Stimulated activated naive CD8-positive, alpha-beta T cell treated with anti-CD3 and anti-CD28 coated beads, Interleukin-15, amount 100 ng/mL, for 72 hours (primary cell): ENCODE results near the gene GJA3.
"Not testable (repeated sequence)": the region's sequence is repeated elsewhere in the genome, so short reads cannot be mapped to it uniquely, and the experiment has no call there.

ENCODE experiments used
- ATAC-seq: fragments of 150-1000 bp; cut with Tn5 transposase; 2 replicates; pipeline ENCODE4 v1.10.0; 2021; ENCODE audit warnings: mild to moderate bottlenecking, moderate library complexity
- DNase-seq, 2 donors: peaks; one replicate each; pipeline ENCODE4 v3.0.0; 2021 to 2022
- H3K27ac Mint-ChIP-seq, 2 donors: one replicate each; pipeline ENCODE4 v1.8.0; 2022; ENCODE audit warnings: mild to moderate bottlenecking in 2 of 2, mixed read lengths in 2 of 2, moderate library complexity in 2 of 2
- H3K27me3 Mint-ChIP-seq: one replicate; pipeline ENCODE4 v1.8.0; 2022; ENCODE audit warnings: mixed read lengths
- H3K4me1 Mint-ChIP-seq: one replicate; pipeline ENCODE4 v1.8.0; 2022; ENCODE audit warnings: mild to moderate bottlenecking, mixed read lengths
- H3K4me3 Mint-ChIP-seq, 2 donors: one replicate each; pipeline ENCODE4 v1.8.0; 2022; ENCODE audit warnings: mild to moderate bottlenecking in 2 of 2, mixed read lengths in 2 of 2, moderate library complexity in 1 of 2
- H3K9me3 Mint-ChIP-seq, 2 donors: one replicate each; pipeline ENCODE4 v1.8.0; 2022; ENCODE audit warnings: mixed read lengths in 2 of 2

GJA3 gene

DNA sequence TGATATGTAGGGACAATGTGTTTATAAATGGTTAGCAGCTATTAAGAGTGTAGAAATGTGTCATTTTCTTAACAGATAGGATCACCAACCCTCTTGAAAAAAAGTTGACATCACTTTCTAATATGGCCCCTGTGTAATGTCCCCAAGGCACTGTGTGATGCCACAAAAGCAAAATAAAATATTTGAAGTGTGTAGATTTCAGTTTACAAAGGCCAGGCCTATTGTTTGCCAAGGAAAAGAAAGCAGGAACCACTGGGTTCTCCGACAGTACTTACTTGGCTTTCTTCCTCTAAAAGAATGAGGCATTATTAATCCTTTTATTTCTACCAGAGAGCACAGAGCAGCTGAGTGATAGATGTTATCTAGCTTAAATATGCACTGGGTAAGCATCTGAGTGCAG, 10.5 kb upstream of the GJA3 start:
- DNase-seq (no peak), ATAC-seq (no peak)
- Mint-ChIP-seq H3K27me3 (peaks cover 92% of the 10 kb centered on the region), H3K9me3 (no peaks in the 10 kb centered on the region), H3K4me1 (peaks cover 34% of the 10 kb centered on the region), H3K27ac (no peak overlapping the region), H3K4me3 (no peak overlapping the region)

DNA sequence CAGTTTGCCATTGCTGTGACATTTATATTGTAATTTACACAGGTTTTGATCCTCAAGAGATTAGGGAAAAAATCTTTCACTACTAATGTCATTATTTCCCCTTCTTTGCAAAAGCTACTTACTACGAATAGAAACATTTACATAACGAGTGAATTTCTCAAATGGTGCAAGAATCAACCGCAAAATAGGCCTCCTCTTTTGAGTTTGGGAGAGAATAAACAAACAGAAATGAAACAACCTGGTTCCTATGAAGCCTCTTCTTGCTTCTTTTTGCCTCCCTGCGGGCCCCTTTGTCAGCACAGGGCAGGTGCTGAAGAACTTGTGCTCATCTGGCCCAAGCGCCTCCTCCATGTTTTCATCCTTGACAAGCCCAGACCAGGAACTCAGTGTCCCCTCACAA, 10.1 kb upstream of the GJA3 start:
- Mint-ChIP-seq H3K4me1 (peaks cover 33% of the 10 kb centered on the region), H3K9me3 (no peaks in the 10 kb centered on the region), H3K27ac (no peak overlapping the region), H3K27me3 (peaks cover 92% of the 10 kb centered on the region), H3K4me3 (no peak overlapping the region)
- no peak for ATAC-seq
- no peak for DNase-seq

DNA sequence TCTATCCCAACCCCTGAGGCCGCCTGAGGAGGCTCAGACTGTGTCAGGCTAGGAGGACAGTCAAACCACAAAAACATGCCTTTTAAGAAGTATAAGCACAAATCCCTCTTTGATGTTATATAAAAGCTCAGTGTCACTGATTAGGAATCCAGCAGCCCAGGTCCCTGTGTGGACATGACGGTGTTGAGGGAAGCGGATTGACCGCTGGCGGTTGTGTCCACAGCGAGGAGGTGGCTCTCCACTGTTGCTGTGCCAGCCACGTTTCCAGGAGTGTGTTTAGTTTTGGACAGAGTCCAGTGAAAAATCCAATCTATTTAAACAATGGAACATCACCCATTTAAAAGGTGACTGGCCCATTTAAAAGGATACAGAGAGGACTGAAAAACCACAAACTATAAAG, 7.5 kb upstream of the GJA3 start:
- Mint-ChIP-seq H3K4me1 (peaks cover 10% of the 10 kb centered on the region), H3K27ac (no peak overlapping the region), H3K4me3 (no peak overlapping the region), H3K9me3 (no peaks in the 10 kb centered on the region), H3K27me3 (peaks cover 74% of the 10 kb centered on the region)
- DNase-seq, result no peak
- no peak for ATAC-seq

DNA sequence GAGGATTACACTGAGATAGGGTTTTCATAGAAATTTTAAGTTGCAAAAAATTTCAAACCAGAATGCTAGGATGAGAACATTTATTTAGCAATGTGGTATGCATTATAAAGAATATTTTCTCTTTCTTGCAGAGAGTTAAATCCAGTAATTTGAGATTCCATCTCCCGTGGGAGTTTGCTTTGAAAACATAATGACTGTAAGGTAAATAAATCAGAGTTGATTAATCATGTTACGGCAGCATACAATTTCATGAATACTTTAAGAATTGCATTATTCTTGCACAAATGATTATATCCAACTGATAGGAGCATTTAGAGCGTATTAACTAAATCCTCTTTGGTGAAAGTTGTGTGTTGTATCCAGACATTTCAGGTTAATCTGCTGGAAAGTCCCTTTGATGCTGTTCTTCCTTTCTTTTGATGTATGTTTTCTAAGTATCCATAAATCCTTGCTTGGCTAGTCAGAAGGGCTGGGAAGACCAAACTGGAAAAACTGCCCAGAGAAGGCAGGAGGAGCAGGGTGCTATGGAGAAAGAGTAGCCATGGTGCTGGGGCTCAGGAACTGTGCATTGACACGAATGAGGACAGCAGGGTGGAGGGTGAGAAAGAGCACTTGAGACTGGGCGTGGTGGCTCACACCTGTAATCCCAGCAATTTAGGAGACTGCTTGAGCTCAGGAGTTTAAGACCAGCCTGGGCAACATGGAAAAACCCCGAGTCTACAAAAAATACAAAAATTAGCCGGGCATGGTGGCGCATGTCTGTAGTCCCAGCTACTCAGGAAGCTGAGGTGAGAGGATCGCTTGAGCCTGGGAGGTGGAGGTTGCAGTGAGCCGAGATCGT, 4.8 kb upstream of the GJA3 start:
- no peak for ATAC-seq
- DNase-seq, result no peak
- Mint-ChIP-seq H3K9me3 (no peaks in the 10 kb centered on the region), H3K4me3 (no peak overlapping the region), H3K27ac (no peak overlapping the region), H3K27me3 (peaks cover 51% of the 10 kb centered on the region), H3K4me1 (peaks cover 11% of the 10 kb centered on the region)

DNA sequence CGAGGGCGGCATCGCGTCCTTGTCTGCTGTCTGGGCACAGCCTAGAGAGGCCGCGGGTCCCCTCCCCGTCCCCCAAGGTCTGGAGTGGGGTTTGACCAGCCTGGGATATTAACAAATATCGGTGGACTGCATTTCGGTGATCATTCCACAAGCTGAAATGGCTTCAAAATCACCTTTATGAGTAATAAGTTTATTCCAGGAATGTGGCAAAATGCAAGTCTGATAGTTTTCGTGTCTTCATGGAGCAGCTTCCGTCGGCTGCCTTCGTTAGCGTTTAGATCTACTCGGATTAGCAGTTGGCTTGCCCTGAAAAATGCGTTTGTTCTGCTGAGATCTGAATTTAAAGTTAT, 1.1 kb upstream of the GJA3 start:
- peaks cover 15% of the 10 kb centered on the region for H3K4me1 Mint-ChIP-seq
- ATAC-seq (no peak), DNase-seq (no peak)
- H3K27me3 Mint-ChIP-seq, result peaks cover 31% of the 10 kb centered on the region
- no peaks in the 10 kb centered on the region for H3K9me3 Mint-ChIP-seq
- H3K27ac Mint-ChIP-seq, result peak overlapping the region; percentile 33 to 91
- peak overlapping the region; percentile 87 to 88 for H3K4me3 Mint-ChIP-seq

DNA sequence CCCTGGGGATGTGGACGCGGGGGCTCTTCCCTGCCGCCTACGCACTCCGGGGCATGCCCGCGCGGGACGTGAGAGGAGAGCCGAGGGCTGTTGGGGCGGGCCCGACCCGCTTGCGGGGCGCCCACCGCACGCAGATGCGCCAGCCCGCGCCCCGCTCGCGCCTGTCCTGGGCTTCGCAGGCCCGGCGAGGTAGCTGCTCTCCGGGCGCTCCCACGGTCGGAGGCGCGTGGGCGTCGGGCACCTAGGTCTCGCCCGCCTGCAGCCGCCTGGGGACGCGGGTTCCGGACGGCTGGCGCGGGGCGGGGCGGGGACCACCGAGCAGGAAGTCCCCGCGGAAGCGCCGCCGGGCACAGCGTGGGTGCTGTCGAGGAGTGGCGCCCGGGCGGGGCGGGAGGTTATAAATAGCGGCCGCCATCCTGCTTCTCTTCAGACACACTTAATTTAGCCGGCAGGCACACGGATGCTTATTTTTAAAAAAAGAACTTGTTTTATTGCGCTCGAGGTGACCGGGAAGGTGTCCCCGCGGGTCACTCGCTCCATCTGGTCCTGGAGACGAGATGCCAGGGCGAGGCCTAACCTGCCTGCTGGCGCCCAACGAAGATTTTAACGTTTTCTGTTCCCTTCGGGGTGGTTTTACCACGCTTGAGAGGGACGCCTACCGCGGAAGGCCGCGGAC, 561 bp upstream of the GJA3 start:
- H3K4me1 Mint-ChIP-seq, result peaks cover 15% of the 10 kb centered on the region
- peaks cover 26% of the 10 kb centered on the region for H3K27me3 Mint-ChIP-seq
- H3K27ac Mint-ChIP-seq, result peak overlapping the region; percentile 33 to 91
- ATAC-seq (peak; percentile 79), DNase-seq (peak; percentile 79)
- H3K4me3 Mint-ChIP-seq, result peak overlapping the region; percentile 87 to 88
- no peaks in the 10 kb centered on the region for H3K9me3 Mint-ChIP-seq

DNA sequence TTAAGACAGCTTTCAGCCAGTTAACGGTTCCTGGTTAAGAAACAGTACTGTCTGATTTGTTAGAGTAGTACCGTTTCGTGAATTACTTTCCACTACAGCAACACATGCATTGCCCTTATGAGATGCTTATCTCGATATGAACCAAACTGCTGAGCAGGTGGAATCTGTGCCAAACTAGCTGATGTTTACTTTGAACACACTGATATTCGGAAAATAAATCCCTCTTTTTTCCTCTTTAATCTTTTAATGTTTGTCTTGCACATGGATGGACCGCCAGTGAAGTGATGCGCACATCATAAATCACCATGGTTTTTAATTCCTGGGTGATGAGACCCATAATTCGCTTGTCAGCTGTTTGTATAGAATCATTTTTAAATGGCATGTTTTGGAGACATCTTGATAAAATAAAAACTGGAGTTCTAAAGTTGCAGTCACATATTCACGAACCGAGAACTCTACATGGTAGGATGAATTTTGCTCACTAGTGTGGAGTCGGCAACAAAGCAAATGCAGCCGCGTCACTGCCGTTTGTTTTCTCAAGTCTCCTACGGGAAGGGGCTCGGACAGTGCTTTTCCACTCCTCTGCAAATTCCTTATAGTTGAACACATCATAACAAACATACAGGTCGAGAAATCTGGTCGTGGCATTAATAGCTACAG, 1.1 kb downstream of the GJA3 start:
- peak overlapping the region; percentile 88 to 91 for H3K4me3 Mint-ChIP-seq
- peaks cover 15% of the 10 kb centered on the region for H3K27me3 Mint-ChIP-seq
- peaks cover 15% of the 10 kb centered on the region for H3K4me1 Mint-ChIP-seq
- H3K9me3 Mint-ChIP-seq, result no peaks in the 10 kb centered on the region
- no peak for ATAC-seq
- no peak for DNase-seq
- H3K27ac Mint-ChIP-seq, result no peak overlapping the region

DNA sequence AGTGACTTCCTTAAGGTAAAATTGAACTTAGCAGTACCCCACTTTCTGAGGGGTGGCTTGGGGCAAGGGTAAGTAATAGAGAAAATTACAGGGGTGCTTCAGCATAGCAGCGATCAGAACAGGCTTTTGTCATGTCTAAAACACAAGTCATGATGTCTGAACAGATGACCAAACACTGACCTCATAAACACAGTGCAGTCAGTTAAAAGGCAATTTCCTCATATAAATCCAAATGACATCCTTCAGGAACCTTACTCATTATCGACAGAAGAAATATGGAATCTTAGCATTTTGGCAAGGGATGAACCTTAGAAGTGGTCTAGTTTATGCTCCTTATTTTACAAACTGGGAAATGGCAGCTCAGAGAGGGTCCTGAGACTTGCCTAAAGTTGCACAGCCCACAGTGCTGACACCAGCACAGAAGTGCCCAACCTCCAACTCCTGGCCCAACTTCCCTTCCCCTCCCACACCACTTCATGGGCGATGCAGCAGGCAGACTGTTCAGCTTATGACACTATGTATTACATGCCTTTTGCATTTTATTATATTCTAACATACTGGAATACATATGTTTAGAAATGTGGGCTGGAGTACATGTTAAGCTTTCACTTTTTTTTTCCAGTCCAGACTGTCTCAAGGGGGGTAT, 3.6 kb downstream of the GJA3 start:
- peaks cover 11% of the 10 kb centered on the region for H3K4me1 Mint-ChIP-seq
- DNase-seq, result no peak
- ATAC-seq, result no peak
- no peak overlapping the region for H3K4me3 Mint-ChIP-seq
- no peaks in the 10 kb centered on the region for H3K9me3 Mint-ChIP-seq
- peaks cover 15% of the 10 kb centered on the region for H3K27me3 Mint-ChIP-seq
- H3K27ac Mint-ChIP-seq, result no peak overlapping the region

DNA sequence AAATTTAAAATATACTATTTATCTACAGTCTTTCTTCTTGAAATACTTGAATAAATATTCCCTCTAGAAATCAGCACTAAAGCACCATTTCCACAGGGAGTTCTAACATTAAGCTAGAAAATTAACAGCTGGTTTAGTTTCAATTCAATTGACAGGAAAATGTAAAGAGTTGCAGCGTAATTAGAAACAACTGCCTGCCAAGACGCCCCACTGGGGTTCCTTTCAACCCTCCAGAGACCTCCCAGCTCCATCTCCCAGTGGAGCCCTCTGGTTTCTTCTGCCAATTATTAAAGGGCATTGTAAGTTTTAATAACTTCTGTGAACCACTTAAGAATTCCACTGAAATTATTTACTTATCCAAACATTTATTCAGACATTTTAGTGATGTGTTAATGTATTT, 4.2 kb downstream of the GJA3 start:
- Mint-ChIP-seq H3K4me3 (no peak overlapping the region), H3K27ac (no peak overlapping the region), H3K9me3 (no peaks in the 10 kb centered on the region), H3K4me1 (peaks cover 11% of the 10 kb centered on the region), H3K27me3 (peaks cover 15% of the 10 kb centered on the region)
- no peak for ATAC-seq
- no peak for DNase-seq

DNA sequence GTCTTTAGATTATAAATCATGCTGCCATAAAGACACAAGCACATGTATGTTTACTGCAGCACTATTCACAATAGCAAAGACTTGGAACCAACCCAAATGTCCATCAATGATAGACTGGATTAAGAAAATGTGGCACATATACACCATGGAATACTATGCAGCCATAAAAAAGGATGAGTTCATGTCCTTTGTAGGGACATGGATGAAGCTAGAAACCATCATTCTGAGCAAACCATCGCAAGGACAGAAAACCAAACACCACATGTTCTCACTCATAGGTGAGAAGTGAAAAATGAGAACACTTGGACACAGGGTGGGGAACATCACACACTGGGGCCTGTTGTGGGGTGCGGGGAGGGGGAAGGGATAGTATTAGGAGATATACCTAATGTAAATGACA, 7.6 kb downstream of the GJA3 start:
- ATAC-seq, H3K27me3 Mint-ChIP-seq, H3K9me3 Mint-ChIP-seq, H3K27ac Mint-ChIP-seq, DNase-seq, H3K4me1 Mint-ChIP-seq, H3K4me3 Mint-ChIP-seq: not testable (repeated sequence)

DNA sequence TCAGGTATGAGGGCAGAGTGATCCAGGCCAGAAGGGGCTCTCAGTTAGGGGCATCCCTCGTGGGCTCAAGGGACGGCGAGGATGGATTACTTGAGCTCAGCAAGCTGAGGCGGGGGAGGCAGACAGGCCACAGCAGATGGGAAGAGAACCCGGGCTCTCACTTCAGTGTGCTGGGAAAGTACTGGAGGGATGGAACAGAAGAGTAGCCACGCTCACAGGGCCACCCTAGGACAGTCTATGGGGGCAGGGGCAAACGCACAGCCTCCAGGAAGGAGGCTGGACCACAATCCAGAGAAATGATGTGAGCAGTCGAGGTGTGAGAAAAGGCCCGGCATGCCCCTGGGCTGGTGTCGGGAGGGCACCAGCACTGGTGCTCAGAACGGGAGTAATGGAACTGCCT, 9.2 kb downstream of the GJA3 start:
- H3K4me3 Mint-ChIP-seq, result no peak overlapping the region
- no peaks in the 10 kb centered on the region for H3K4me1 Mint-ChIP-seq
- no peak for DNase-seq
- H3K27ac Mint-ChIP-seq, result no peak overlapping the region
- peaks cover under 1% of the 10 kb centered on the region for H3K27me3 Mint-ChIP-seq
- H3K9me3 Mint-ChIP-seq, result no peaks in the 10 kb centered on the region
- no peak for ATAC-seq

DNA sequence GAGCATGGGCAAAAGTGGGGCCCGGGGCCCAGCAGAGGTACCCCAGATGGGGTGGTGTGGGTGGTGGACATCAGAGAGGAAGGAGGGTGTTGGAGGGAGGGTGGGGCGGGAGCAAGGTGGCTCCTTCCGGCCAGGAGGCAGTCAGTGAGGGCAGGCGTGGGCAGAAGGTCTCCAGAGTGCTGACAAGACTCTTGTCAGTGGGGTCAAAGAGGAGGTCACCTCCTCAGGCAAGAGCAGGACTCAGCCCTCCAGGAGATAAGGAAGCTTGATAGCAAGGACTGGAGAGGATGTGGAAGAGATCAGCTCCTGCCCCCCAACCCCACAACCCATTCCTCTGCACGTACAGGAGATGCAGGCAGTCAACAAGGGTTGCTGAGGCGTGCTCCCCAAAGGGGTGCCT, 9.8 kb downstream of the GJA3 start:
- peaks cover 7% of the 10 kb centered on the region for H3K27me3 Mint-ChIP-seq
- no peak overlapping the region for H3K4me3 Mint-ChIP-seq
- DNase-seq, result no peak
- ATAC-seq, result no peak
- no peak overlapping the region for H3K27ac Mint-ChIP-seq
- no peaks in the 10 kb centered on the region for H3K9me3 Mint-ChIP-seq
- no peaks in the 10 kb centered on the region for H3K4me1 Mint-ChIP-seq

DNA sequence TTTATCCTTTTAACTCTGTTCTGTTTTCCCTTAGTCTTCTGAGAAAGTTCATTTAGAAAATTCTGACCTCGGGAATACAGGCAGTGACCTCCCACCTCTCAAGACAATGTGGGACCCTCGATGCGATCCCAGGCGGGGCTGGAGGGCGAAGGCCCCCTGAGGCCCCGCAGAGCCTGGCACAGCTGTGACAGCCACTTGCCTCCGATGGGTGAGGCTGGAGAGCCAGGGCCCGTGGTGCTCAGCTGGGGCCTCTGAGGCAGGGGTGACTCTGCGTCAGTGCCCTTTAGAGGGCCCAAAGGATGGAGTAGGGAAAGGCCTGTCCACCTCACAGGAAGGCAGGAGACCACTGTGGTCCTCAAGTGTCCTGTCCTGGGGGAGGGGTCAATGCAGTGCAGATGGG, 10.3 kb downstream of the GJA3 start:
- peaks cover 11% of the 10 kb centered on the region for H3K27me3 Mint-ChIP-seq
- no peak overlapping the region for H3K27ac Mint-ChIP-seq
- DNase-seq, result no peak
- H3K4me1 Mint-ChIP-seq, result no peaks in the 10 kb centered on the region
- no peaks in the 10 kb centered on the region for H3K9me3 Mint-ChIP-seq
- H3K4me3 Mint-ChIP-seq, result no peak overlapping the region
- ATAC-seq, result no peak

DNA sequence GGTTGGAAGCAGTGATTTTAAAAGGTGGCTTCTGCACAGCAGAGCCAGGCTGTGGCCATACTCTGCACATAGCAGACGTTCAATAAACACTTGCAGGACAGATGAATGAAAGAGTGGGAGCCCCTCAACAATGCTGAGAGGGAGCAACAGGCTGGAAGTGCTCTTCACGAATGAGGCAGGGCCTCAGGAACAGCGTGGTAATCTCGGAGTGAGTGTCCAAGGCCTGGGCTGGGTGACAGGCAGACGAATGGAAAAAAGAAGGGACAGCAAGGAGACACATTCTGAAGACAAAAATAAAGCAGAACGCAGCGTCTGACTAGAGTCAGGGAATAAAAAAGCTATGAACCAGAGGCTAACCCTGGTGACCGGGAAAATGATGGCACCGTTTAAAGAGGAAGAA, 11.1 kb downstream of the GJA3 start:
- H3K27ac Mint-ChIP-seq, result no peak overlapping the region
- ATAC-seq, result no peak
- no peaks in the 10 kb centered on the region for H3K4me1 Mint-ChIP-seq
- H3K27me3 Mint-ChIP-seq, result peaks cover 16% of the 10 kb centered on the region
- DNase-seq, result no peak
- H3K9me3 Mint-ChIP-seq, result no peaks in the 10 kb centered on the region
- no peak overlapping the region for H3K4me3 Mint-ChIP-seq

DNA sequence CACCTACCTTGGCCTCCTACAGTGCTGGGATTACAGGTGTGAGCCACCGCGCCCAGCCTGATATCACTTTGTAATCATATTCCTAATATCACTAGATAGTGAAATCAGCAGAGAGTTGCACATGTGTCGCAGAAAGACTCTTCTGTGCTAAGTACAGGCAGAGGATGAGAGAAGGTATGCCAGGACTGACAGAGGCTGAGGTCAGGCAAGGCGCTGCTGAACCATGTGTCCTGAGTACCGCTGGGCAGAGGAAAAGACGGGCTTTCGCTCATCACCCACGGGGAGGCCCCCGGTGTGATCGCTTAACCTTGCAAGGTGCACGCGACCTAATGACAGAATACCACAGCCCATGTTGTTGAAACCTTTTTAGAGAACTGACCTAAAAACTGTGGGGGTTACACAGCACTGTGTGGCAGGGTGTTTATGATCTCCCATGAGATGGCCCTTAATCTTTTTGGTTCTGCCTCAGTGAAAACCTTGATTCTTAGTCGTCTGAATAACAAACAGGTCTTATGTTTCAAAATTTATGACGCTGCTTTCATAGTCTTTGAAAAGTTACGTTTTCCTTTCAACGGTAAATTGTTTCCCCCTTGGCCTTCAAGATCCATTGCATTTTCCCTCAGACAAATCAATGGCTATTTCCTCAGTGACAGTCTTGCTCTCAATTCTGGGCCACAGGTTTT, 12.2 kb downstream of the GJA3 start:
- Mint-ChIP-seq H3K27ac (no peak overlapping the region), H3K27me3 (peaks cover 25% of the 10 kb centered on the region), H3K4me1 (no peaks in the 10 kb centered on the region), H3K4me3 (no peak overlapping the region), H3K9me3 (no peaks in the 10 kb centered on the region)
- ATAC-seq (no peak), DNase-seq (no peak)
